SK-N-MC (cell line): ENCODE results near the gene KANK3.

Experiments
- EZH2 ChIP-seq: fragments of 200-600 bp; sonication (generic); IDR thresholded peaks from one replicate; pipeline ENCODE4 v1.6.1; 2017; ENCODE audit warnings: antibody characterized with exemption
- FOXP2 ChIP-seq: optimal IDR thresholded peaks from 2 replicates; pipeline ENCODE3; 2011; ENCODE audit warnings: mild to moderate bottlenecking, moderate library complexity; ENCODE audit not compliant: insufficient read depth; ENCODE audit errors: extremely low read length, control extremely low read depth

- no peak for TF ChIP-seq EZH2
- TF ChIP-seq FOXP2 = no peak
Measured at GRCh38 chr19:8352134-8352827, 9.2 kb upstream of the KANK3 start.
